ENCODE data around the gene FCGR3A.
"Not testable (repeated sequence)": the region's sequence is repeated elsewhere in the genome, so short reads cannot be mapped to it uniquely, and the experiment has no call there.

- TF ChIP-seq CTCF (IDR thresholded peaks at IDR 0.05; ENCODE audit: borderline replicate concordance, extremely low read depth, low read length, poor library complexity, severe bottlenecking); EZH2 (IDR thresholded peaks at IDR 0.05; ENCODE audit: borderline replicate concordance, low read depth, low read length, severe bottlenecking): not testable (repeated sequence)
These were observed 36.2 kb downstream of the FCGR3A start for GRCh38 chr1:161513448-161513780.

Measured in DND-41 (cell line).